ENCODE measurements around the gene TMEM253. TPM values are rescaled to one million over a fixed set of nuclear protein-coding genes. Genes with fewer than 3 reads are reported as not detected.
A peak's percentile ranks its signal among the peaks of the same experiment; 100 is the strongest.

TMEM253 gene
- total RNA-seq, 1 donor from 2014 or later, result 1.4 TPM

DNA sequence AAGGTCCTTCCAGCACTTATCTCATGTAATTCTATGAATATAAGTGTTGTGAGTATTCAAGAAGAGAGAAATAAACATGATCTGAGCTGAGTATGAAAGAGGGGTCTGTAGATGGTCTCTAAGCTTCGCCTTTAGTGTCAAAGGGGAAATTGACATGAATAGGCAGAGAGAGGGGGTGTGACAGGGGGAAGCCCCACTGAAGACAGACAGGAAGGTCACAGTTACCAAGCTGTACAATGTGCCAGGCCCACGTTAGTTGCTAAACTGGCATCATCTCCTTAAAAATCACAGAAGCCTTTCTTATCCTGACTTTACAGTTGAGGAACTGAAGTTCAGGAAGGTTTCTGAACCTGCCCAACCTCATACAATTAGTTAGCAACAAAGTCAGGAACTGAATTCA is 23.2 kb upstream of the TMEM253 start:
- Mint-ChIP-seq H3K4me3 (ENCODE audit: unreplicated experiment) (no peak overlapping the region), H3K4me1 (ENCODE audit: low read depth, unreplicated experiment) (peaks cover 7% of the 10 kb centered on the region), H3K36me3 (ENCODE audit: low read depth, unreplicated experiment) (peaks cover 31% of the 10 kb centered on the region), H3K27me3 (ENCODE audit: low read depth, unreplicated experiment) (no peaks in the 10 kb centered on the region), H3K27ac (ENCODE audit: unreplicated experiment) (no peak overlapping the region), H3K9me3 (ENCODE audit: unreplicated experiment) (no peaks in the 10 kb centered on the region)
- H2AFZ ChIP-seq (ENCODE audit: low read depth, low read length), result no peak overlapping the region
- no peak overlapping the region for H3K27ac ChIP-seq (ENCODE audit: low read depth, low read length)
- no peak overlapping the region for H3K9ac ChIP-seq (ENCODE audit: low read length)
- peaks cover 38% of the 10 kb centered on the region for H3K79me2 ChIP-seq (ENCODE audit: insufficient read depth, low read length)
- H3K27me3 ChIP-seq (ENCODE audit: insufficient read depth, low read length), result no peaks in the 10 kb centered on the region
- FAIRE-seq (no peak), DNase-seq (ENCODE audit: low read depth) (no peak)
- peaks cover 76% of the 10 kb centered on the region for H4K20me1 ChIP-seq (ENCODE audit: insufficient read depth, low read length)
- no peak overlapping the region for H3K4me2 ChIP-seq (ENCODE audit: low read length)
- no peaks in the 10 kb centered on the region for H3K9me3 ChIP-seq (ENCODE audit: insufficient read depth, low read depth, low read length)
- peaks cover 5% of the 10 kb centered on the region for H3K4me1 ChIP-seq (ENCODE audit: insufficient read depth, low read length)
- TF ChIP-seq EZH2 (IDR thresholded peaks at IDR 0.05; ENCODE audit: insufficient read depth, low read length), result no peak
- TF ChIP-seq, protein P1, sequence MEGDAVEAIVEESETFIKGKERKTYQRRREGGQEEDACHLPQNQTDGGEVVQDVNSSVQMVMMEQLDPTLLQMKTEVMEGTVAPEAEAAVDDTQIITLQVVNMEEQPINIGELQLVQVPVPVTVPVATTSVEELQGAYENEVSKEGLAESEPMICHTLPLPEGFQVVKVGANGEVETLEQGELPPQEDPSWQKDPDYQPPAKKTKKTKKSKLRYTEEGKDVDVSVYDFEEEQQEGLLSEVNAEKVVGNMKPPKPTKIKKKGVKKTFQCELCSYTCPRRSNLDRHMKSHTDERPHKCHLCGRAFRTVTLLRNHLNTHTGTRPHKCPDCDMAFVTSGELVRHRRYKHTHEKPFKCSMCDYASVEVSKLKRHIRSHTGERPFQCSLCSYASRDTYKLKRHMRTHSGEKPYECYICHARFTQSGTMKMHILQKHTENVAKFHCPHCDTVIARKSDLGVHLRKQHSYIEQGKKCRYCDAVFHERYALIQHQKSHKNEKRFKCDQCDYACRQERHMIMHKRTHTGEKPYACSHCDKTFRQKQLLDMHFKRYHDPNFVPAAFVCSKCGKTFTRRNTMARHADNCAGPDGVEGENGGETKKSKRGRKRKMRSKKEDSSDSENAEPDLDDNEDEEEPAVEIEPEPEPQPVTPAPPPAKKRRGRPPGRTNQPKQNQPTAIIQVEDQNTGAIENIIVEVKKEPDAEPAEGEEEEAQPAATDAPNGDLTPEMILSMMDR (IDR thresholded peaks at IDR 0.05; ENCODE audit: insufficient read depth, low read depth, low read length), result no peak
- peaks cover 68% of the 10 kb centered on the region for H3K36me3 ChIP-seq (ENCODE audit: insufficient read depth, low read length)
- no peak overlapping the region for H3K4me3 ChIP-seq (ENCODE audit: insufficient read depth, low read depth, low read length)

DNA sequence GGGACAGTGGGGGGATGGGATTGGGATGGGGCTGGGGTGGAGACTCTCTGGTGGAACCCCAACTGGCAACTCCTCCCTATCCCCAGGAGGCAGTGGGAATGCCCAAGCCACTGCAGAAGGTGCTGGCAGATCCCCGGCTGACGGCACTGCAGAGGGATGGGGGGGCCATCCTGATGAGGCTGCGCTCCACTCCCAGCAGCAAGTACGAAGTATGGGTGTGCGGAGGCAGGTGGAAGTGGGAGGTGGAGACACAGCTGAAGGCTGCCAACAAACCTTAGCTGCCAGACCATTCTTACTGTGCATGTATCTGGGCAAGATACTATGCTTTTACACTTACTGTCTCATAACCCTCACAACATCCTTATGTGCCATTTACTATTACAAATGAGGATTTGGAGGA is 22.6 kb upstream of the TMEM253 start:
- no peak overlapping the region for H3K27ac ChIP-seq (ENCODE audit: low read depth, low read length)
- peaks cover 31% of the 10 kb centered on the region for H3K79me2 ChIP-seq (ENCODE audit: insufficient read depth, low read length)
- H3K9me3 ChIP-seq (ENCODE audit: insufficient read depth, low read depth, low read length), result no peaks in the 10 kb centered on the region
- no peak for TF ChIP-seq EZH2 (IDR thresholded peaks at IDR 0.05; ENCODE audit: insufficient read depth, low read length)
- TF ChIP-seq, protein P1 (IDR thresholded peaks at IDR 0.05; ENCODE audit: insufficient read depth, low read depth, low read length), result no peak
- H3K4me3 ChIP-seq (ENCODE audit: insufficient read depth, low read depth, low read length), result no peak overlapping the region
- Mint-ChIP-seq H3K4me1 (ENCODE audit: low read depth, unreplicated experiment) (peaks cover 5% of the 10 kb centered on the region), H3K9me3 (ENCODE audit: unreplicated experiment) (no peaks in the 10 kb centered on the region), H3K36me3 (ENCODE audit: low read depth, unreplicated experiment) (peaks cover 31% of the 10 kb centered on the region), H3K27ac (ENCODE audit: unreplicated experiment) (no peak overlapping the region), H3K4me3 (ENCODE audit: unreplicated experiment) (peak overlapping the region; percentile 34), H3K27me3 (ENCODE audit: low read depth, unreplicated experiment) (no peaks in the 10 kb centered on the region)
- H4K20me1 ChIP-seq (ENCODE audit: insufficient read depth, low read length), result peaks cover 74% of the 10 kb centered on the region
- DNase-seq (ENCODE audit: low read depth), result no peak
- no peaks in the 10 kb centered on the region for H3K27me3 ChIP-seq (ENCODE audit: insufficient read depth, low read length)
- H3K36me3 ChIP-seq (ENCODE audit: insufficient read depth, low read length), result peaks cover 66% of the 10 kb centered on the region
- FAIRE-seq, result no peak
- H3K4me2 ChIP-seq (ENCODE audit: low read length), result no peak overlapping the region
- H3K9ac ChIP-seq (ENCODE audit: low read length), result no peak overlapping the region
- H2AFZ ChIP-seq (ENCODE audit: low read depth, low read length), result no peak overlapping the region
- H3K4me1 ChIP-seq (ENCODE audit: insufficient read depth, low read length), result no peaks in the 10 kb centered on the region

- Mint-ChIP-seq H3K4me1 (ENCODE audit: low read depth, unreplicated experiment) (peaks cover under 1% of the 10 kb centered on the region), H3K4me3 (ENCODE audit: unreplicated experiment) (no peak overlapping the region), H3K9me3 (ENCODE audit: unreplicated experiment) (no peaks in the 10 kb centered on the region), H3K27ac (ENCODE audit: unreplicated experiment) (no peak overlapping the region), H3K36me3 (ENCODE audit: low read depth, unreplicated experiment) (peaks cover 28% of the 10 kb centered on the region), H3K27me3 (ENCODE audit: low read depth, unreplicated experiment) (no peaks in the 10 kb centered on the region)
- Histone ChIP-seq H3K27me3 (ENCODE audit: insufficient read depth, low read length) (no peaks in the 10 kb centered on the region), H3K27ac (ENCODE audit: low read depth, low read length) (no peak overlapping the region), H3K4me3 (ENCODE audit: insufficient read depth, low read depth, low read length) (no peak overlapping the region), H4K20me1 (ENCODE audit: insufficient read depth, low read length) (peaks cover 69% of the 10 kb centered on the region), H3K4me2 (ENCODE audit: low read length) (no peak overlapping the region), H3K4me1 (ENCODE audit: insufficient read depth, low read length) (no peaks in the 10 kb centered on the region), H3K9me3 (ENCODE audit: insufficient read depth, low read depth, low read length) (no peaks in the 10 kb centered on the region), H3K36me3 (ENCODE audit: insufficient read depth, low read length) (peaks cover 62% of the 10 kb centered on the region), H3K9ac (ENCODE audit: low read length) (no peak overlapping the region), H2AFZ (ENCODE audit: low read depth, low read length) (no peak overlapping the region), H3K79me2 (ENCODE audit: insufficient read depth, low read length) (peaks cover 27% of the 10 kb centered on the region)
- DNase-seq (ENCODE audit: low read depth), result no peak
- FAIRE-seq, result no peak
- TF ChIP-seq, protein P1 (IDR thresholded peaks at IDR 0.05; ENCODE audit: insufficient read depth, low read depth, low read length), result no peak
- no peak for TF ChIP-seq EZH2 (IDR thresholded peaks at IDR 0.05; ENCODE audit: insufficient read depth, low read length)
Observed at GRCh38 chr14:21078726-21079125, 22.1 kb upstream of the TMEM253 start.

Measured in astrocyte (in vitro differentiated cells and primary cell).